HCT116 (cell line): Measurements from ENCODE around the gene BAIAP2L2. TPM values are rescaled to one million over a fixed set of nuclear protein-coding genes. Genes with fewer than 3 reads are reported as not detected.

Experiments
- ATAC-seq: fragments of 200-7000 bp; cut with Tn5 transposase; 2 replicates; pipeline ENCODE4 v1.9.1; 2020; ENCODE audit warnings: mild to moderate bottlenecking, moderate library complexity
- BruUV-seq: library from RNA; stranded (reverse); fragments of 400-500 nt; replicated peaks from 2 replicates; lab custom pipeline; 2021; lab: Mats Ljungman, UMichigan
- CTCF ChIA-PET: fragments of 300-600 bp; sonication (Branson Sonifier 250); formaldehyde crosslinking; loops from one replicate; lab custom pipeline; 2021; ENCODE audit warnings: antibody characterized with exemption; lab: Charles Lee
- POLR2A ChIA-PET: fragments of 300-600, 350-600 bp; sonication (Branson Sonifier 250); formaldehyde crosslinking; loops from one replicate; lab custom pipeline; 2021; ENCODE audit warnings: antibody characterized with exemption; lab: Charles Lee
- RAD21 ChIA-PET, 2 experiments: fragments of 300-600 bp; sonication (Branson Sonifier 250); formaldehyde crosslinking; loops; one replicate each; lab custom pipeline; 2023; ENCODE audit warnings: low total read pairs in 2 of 2; ENCODE audit not compliant: uncharacterized antibody in 2 of 2, unreplicated experiment in 2 of 2, low non-redundant PET in 1 of 2; lab: Charles Lee
- DNase-seq: peaks from one replicate; pipeline ENCODE4 v3.0.0-alpha.2; 2010; ENCODE audit warnings: low read depth, low spot score
- H2AFZ ChIP-seq: fragments of 200-600 bp; shearing (Covaris generic), sonication (generic); 2 replicates; pipeline ENCODE4 v1.6.1; 2017; ENCODE audit warnings: low read depth, mixed run types, mixed read lengths, antibody characterized with exemption, low read length; ENCODE audit not compliant: poor library complexity, severe bottlenecking
- H3K27ac ChIP-seq: 2 replicates; pipeline ENCODE4 v1.5.1; 2012; ENCODE audit warnings: low read depth, low read length
- H3K27me3 ChIP-seq: fragments of 200-600 bp; sonication (generic); 2 replicates; pipeline ENCODE4 v1.6.1; 2016; ENCODE audit warnings: mixed run types, low read length, mixed read lengths; ENCODE audit not compliant: insufficient read depth
- H3K36me3 ChIP-seq, 2 experiments: fragments of 200-500 bp in 1 of 2; fragments of 200-600 bp in 1 of 2; sonication (Bioruptor generic) in 1 of 2; sonication (generic) in 1 of 2; 2 replicates each; pipeline versions ENCODE4 v1.5.1 to v1.6.1; 2014 to 2016; ENCODE audit warnings: low read length in 2 of 2, inconsistent platforms in 1 of 2, mixed read lengths in 1 of 2, mixed run types in 1 of 2; ENCODE audit not compliant: insufficient read depth in 2 of 2, control insufficient read depth in 1 of 2
- H3K4me1 ChIP-seq, 2 experiments: fragments of 200-600 bp in 1 of 2; sonication (generic) in 1 of 2; 2 replicates each; pipeline versions ENCODE4 v1.5.1 to v1.6.1; 2012 to 2017; ENCODE audit warnings: low read length in 2 of 2, inconsistent platforms in 1 of 2, mild to moderate bottlenecking in 1 of 2, mixed read lengths in 1 of 2, mixed run types in 1 of 2, moderate library complexity in 1 of 2; ENCODE audit not compliant: insufficient read depth in 2 of 2, control insufficient read depth in 1 of 2
- H3K4me2 ChIP-seq: fragments of 200-600 bp; sonication (generic); 2 replicates; pipeline ENCODE4 v1.6.1; 2017; ENCODE audit warnings: mixed run types, low read length, mixed read lengths
- H3K4me3 ChIP-seq, 2 experiments: fragments of 200-600 bp in 1 of 2; sonication (generic) in 1 of 2; replicated peaks in 1 of 2; 2 replicates each; pipeline ENCODE4 v1.5.1; 2011 to 2016; ENCODE audit warnings: low read length in 2 of 2, control low read depth in 1 of 2, low read depth in 1 of 2, mild to moderate bottlenecking in 1 of 2, mixed read lengths in 1 of 2, mixed run types in 1 of 2
- H3K79me2 ChIP-seq: fragments of 200-600 bp; sonication (generic); 2 replicates; pipeline ENCODE4 v1.6.1; 2017; ENCODE audit warnings: mild to moderate bottlenecking, mixed run types, low read length, moderate library complexity, mixed read lengths; ENCODE audit not compliant: insufficient read depth
- H3K9ac ChIP-seq: fragments of 200-600 bp; sonication (generic); 2 replicates; pipeline ENCODE4 v1.6.1; 2016; ENCODE audit warnings: low read length, mixed read lengths
- H3K9me2 ChIP-seq: fragments of 200-600 bp; sonication (generic), shearing (Covaris generic); 2 replicates; pipeline ENCODE4 v1.6.1; 2017; ENCODE audit warnings: mixed run types, mild to moderate bottlenecking, moderate library complexity; ENCODE audit not compliant: insufficient read depth
- H3K9me3 ChIP-seq, 2 experiments: fragments of 200-500 bp in 1 of 2; fragments of 200-600 bp in 1 of 2; sonication (Bioruptor generic) in 1 of 2; sonication (generic) in 1 of 2; 2 replicates each; pipeline ENCODE4 v1.6.1; 2014 to 2017; ENCODE audit warnings: low read length in 2 of 2, mixed read lengths in 2 of 2, inconsistent platforms in 1 of 2, low read depth in 1 of 2, mild to moderate bottlenecking in 1 of 2, mixed run types in 1 of 2, moderate library complexity in 1 of 2; ENCODE audit not compliant: control insufficient read depth in 1 of 2, insufficient read depth in 1 of 2
- H4K20me1 ChIP-seq: fragments of 200-600 bp; sonication (generic), shearing (Covaris generic); 2 replicates; pipeline ENCODE4 v1.6.1; 2017; ENCODE audit warnings: mixed run types, mild to moderate bottlenecking, moderate library complexity; ENCODE audit not compliant: insufficient read depth
- CEBPB ChIP-seq: IDR thresholded peaks from 2 replicates; pipeline ENCODE4 v1.6.1; 2012; ENCODE audit warnings: low read depth
- CTCF ChIP-seq, 3 experiments: fragments of 200-600 bp in 1 of 3; sonication (generic) in 1 of 3; IDR thresholded peaks in 2 of 3; conservative IDR thresholded peaks in 1 of 3; 2 replicates each; pipeline ENCODE4 v1.5.1; 2012 to 2017; ENCODE audit warnings: low read depth in 2 of 3, low read length in 2 of 3, antibody characterized with exemption in 1 of 3, borderline replicate concordance in 1 of 3, control low read depth in 1 of 3, mild to moderate bottlenecking in 1 of 3, mixed read lengths in 1 of 3, mixed run types in 1 of 3, moderate library complexity in 1 of 3; ENCODE audit not compliant: insufficient read depth in 1 of 3
- TCF7L2 ChIP-seq: IDR thresholded peaks from 2 replicates; pipeline ENCODE4 v1.7.0; 2011; ENCODE audit warnings: borderline replicate concordance, inconsistent platforms; ENCODE audit not compliant: insufficient read depth, insufficient read length; ENCODE audit errors: extremely low read depth
- YY1 ChIP-seq: IDR thresholded peaks from 2 replicates; pipeline ENCODE4 v1.6.1; 2011; ENCODE audit warnings: low read length, low read depth, moderate library complexity, mild to moderate bottlenecking; ENCODE audit not compliant: insufficient replicate concordance; ENCODE audit errors: extremely low read depth
- ZFX ChIP-seq: fragments of 450-650 bp; IDR thresholded peaks from 2 replicates; pipeline ENCODE4 v1.6.1; 2017
- intact Hi-C: fragments of 100-400 bp; cut with micrococcal nuclease; formaldehyde crosslinking; loops from 2 replicates; pipeline ENCODE4 v1.10.0; 2022
- total RNA-seq: library from RNA; stranded (reverse); gene quantifications from one replicate; pipeline ENCODE4 v1.2.1, GENCODE V29; 2021; ENCODE audit not compliant: unreplicated experiment
- TF ChIP-seq, protein P1 (sequence below): IDR thresholded peaks from 2 replicates; pipeline ENCODE4 v1.6.1; 2011; ENCODE audit warnings: mild to moderate bottlenecking, low read length, moderate library complexity; ENCODE audit not compliant: insufficient replicate concordance; ENCODE audit errors: extremely low read depth

BAIAP2L2 gene
- total RNA-seq, 1 experiment from 2014 or later: 1.0 TPM

DNA sequence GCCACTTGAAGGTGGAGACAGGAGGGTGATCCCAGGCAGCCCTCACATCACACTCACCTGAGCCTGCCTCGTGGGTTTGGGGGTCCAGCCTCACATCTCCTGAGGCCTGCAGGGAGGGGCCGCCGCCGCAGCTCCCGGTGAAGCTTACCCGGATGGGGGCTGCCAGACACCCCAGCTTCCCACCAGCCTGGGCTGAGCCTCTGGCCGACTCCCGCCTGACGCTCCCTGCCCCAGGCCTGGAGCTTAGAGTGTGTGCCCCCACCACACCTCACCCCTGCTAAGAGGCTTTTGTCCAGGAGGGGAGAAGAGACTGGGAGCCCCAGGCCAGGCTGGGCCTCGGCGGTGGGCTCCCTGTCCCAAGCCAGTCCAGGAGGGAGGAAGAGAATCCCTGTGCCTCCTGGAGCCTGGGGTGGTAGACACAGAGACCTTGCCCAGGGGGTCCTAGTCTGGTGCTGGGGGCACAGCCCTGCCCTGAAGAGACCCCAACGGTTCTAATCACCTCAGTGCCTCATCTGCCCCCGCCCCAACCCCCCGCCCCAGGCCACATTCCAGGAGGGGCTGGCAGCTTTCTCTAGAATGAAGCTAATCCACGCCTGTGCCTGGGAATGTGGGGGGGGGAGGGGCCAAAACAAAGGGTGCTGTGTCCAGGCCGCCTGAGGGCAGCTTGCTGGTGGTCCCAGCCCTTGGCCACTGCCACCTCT lies 26.4 kb downstream of the BAIAP2L2 start, which contains the start of gene SLC16A8:
Gene SLC16A8 (minus strand): TSS at position 254 of the 701 bp plus-strand sequence. CDS start 1,311 bp downstream, outside the sequence.
- Histone ChIP-seq H3K4me2 (no peak within 1 kb of the TSS), H2AFZ (no peak within 1 kb of the TSS), H4K20me1 (no peaks in the 10 kb centered on the region), H3K79me2 (no peaks in the 10 kb centered on the region), H3K4me1 (peaks cover 0 to 4% of the 10 kb centered on the region in 2 experiments; a peak in 1 of 4 replicates), H3K36me3 (no peaks in the 10 kb centered on the region), H3K9ac (no peak within 1 kb of the TSS), H3K27ac (no peak within 1 kb of the TSS), H3K4me3 (no peak within 1 kb of the TSS), H3K27me3 (no peaks in the 10 kb centered on the region), H3K9me3 (no peaks in the 10 kb centered on the region), H3K9me2 (no peaks in the 10 kb centered on the region)
- DNase-seq (no peak), ATAC-seq (no peak)
- TF ChIP-seq TCF7L2 (no peak), YY1 (no peak), CTCF (IDR thresholded peaks at IDR 0.05 in 2 of 3, conservative IDR thresholded peaks at IDR 0.05 in 1 of 3; ENCODE audit: borderline replicate concordance in 1 of 3, insufficient read depth in 1 of 3, low read depth in 2 of 3, low read length in 2 of 3) (no peak), ZFX (no peak), CEBPB (no peak)
- TF ChIP-seq, protein P1, sequence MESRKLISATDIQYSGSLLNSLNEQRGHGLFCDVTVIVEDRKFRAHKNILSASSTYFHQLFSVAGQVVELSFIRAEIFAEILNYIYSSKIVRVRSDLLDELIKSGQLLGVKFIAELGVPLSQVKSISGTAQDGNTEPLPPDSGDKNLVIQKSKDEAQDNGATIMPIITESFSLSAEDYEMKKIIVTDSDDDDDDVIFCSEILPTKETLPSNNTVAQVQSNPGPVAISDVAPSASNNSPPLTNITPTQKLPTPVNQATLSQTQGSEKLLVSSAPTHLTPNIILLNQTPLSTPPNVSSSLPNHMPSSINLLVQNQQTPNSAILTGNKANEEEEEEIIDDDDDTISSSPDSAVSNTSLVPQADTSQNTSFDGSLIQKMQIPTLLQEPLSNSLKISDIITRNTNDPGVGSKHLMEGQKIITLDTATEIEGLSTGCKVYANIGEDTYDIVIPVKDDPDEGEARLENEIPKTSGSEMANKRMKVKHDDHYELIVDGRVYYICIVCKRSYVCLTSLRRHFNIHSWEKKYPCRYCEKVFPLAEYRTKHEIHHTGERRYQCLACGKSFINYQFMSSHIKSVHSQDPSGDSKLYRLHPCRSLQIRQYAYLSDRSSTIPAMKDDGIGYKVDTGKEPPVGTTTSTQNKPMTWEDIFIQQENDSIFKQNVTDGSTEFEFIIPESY: no peak
- RAD21 ChIA-PET: no interaction called here
- intact Hi-C loops: no loop called here
- POLR2A ChIA-PET: no interaction called here
- no TSS peak for BruUV-seq
- CTCF ChIA-PET: no interaction called here
